Nephron progenitor cell (in vitro differentiated cells): ENCODE measurements around the gene SLC9A1.

Experiments used
- DNase-seq: peaks from one replicate; pipeline ENCODE4 v3.0.0; 2021
- H3K27ac Mint-ChIP-seq: 2 replicates; pipeline ENCODE4 v1.8.0; 2021; ENCODE audit warnings: mild to moderate bottlenecking, moderate library complexity, mixed read lengths
- H3K27me3 Mint-ChIP-seq: 2 replicates; pipeline ENCODE4 v1.8.0; 2021; ENCODE audit warnings: mild to moderate bottlenecking, low read depth, mixed read lengths; ENCODE audit not compliant: poor library complexity
- H3K36me3 Mint-ChIP-seq: 2 replicates; pipeline ENCODE4 v1.8.0; 2021; ENCODE audit warnings: low read depth, mixed read lengths
- H3K4me1 Mint-ChIP-seq: 2 replicates; pipeline ENCODE4 v1.8.0; 2021; ENCODE audit warnings: mixed read lengths
- H3K4me3 Mint-ChIP-seq: 2 replicates; pipeline ENCODE4 v1.8.0; 2021; ENCODE audit warnings: mild to moderate bottlenecking, moderate library complexity, mixed read lengths
- H3K9me3 Mint-ChIP-seq: 2 replicates; pipeline ENCODE4 v1.8.0; 2021; ENCODE audit warnings: mild to moderate bottlenecking, moderate library complexity, mixed read lengths
- TF ChIP-seq, protein P1 (sequence below): fragments of 200-600 bp; sonication (generic); IDR thresholded peaks from 2 replicates; pipeline ENCODE4 v1.5.0; 2021; ENCODE audit warnings: antibody characterized with exemption

SLC9A1 gene

DNA sequence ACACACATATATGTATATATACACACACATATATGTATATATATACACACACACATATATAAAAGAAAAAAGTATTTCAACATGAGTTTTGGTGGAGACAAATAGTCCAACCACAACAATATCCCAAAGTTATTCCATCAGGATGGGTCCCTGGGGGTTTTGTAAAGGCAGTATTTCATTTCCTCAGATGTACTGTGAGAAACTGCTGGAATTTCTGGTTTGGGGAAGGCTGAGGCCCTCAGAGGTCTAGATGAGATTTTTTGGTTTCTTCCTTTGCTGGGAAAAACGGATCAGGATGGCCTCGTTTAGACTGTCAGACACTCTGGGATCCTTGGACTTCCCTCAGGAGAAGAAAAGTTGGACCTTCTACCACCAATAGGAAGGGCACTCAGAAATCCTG lies 105.8 kb downstream of the SLC9A1 start:
- Mint-ChIP-seq H3K9me3 (no peaks in the 10 kb centered on the region), H3K36me3 (no peaks in the 10 kb centered on the region), H3K27me3 (peaks cover 9% of the 10 kb centered on the region), H3K4me3 (no peak overlapping the region), H3K27ac (no peak overlapping the region), H3K4me1 (peaks cover 39% of the 10 kb centered on the region)
- TF ChIP-seq, protein P1, sequence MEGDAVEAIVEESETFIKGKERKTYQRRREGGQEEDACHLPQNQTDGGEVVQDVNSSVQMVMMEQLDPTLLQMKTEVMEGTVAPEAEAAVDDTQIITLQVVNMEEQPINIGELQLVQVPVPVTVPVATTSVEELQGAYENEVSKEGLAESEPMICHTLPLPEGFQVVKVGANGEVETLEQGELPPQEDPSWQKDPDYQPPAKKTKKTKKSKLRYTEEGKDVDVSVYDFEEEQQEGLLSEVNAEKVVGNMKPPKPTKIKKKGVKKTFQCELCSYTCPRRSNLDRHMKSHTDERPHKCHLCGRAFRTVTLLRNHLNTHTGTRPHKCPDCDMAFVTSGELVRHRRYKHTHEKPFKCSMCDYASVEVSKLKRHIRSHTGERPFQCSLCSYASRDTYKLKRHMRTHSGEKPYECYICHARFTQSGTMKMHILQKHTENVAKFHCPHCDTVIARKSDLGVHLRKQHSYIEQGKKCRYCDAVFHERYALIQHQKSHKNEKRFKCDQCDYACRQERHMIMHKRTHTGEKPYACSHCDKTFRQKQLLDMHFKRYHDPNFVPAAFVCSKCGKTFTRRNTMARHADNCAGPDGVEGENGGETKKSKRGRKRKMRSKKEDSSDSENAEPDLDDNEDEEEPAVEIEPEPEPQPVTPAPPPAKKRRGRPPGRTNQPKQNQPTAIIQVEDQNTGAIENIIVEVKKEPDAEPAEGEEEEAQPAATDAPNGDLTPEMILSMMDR, result no peak
- DNase-seq, result no peak
